Measurements from ENCODE around the gene LRP1.

Gene LRP1

DNA sequence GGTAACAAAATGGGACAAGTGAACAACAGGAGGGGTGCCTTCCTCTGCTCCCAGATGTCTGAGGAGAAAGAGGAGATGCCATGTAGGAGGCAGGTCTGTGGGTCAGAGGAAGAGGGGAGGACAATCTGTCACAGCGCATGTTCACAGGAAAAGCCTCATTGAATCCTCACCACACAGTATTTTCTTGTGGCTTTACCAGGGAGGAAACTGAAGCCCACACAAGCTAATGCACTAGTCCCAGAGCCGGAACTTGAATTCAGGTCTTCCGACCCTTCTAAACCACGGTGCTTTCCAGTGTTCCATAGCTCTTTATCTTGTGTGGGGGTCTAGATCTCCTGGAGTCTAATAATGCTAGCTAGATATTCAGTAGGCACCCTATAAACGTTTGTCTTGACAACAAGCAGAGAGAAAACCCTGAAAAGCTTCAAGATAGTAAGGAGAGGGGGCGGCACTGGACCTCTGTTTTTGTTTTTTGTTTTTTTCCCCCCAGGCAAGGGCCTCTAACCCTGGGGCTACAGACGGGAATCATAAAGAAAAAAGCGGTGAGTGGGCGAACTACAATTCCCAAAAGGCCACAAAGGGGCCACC, 100.9 kb downstream of the LRP1 start:
- DNase-seq: peak; percentile 64

DNA sequence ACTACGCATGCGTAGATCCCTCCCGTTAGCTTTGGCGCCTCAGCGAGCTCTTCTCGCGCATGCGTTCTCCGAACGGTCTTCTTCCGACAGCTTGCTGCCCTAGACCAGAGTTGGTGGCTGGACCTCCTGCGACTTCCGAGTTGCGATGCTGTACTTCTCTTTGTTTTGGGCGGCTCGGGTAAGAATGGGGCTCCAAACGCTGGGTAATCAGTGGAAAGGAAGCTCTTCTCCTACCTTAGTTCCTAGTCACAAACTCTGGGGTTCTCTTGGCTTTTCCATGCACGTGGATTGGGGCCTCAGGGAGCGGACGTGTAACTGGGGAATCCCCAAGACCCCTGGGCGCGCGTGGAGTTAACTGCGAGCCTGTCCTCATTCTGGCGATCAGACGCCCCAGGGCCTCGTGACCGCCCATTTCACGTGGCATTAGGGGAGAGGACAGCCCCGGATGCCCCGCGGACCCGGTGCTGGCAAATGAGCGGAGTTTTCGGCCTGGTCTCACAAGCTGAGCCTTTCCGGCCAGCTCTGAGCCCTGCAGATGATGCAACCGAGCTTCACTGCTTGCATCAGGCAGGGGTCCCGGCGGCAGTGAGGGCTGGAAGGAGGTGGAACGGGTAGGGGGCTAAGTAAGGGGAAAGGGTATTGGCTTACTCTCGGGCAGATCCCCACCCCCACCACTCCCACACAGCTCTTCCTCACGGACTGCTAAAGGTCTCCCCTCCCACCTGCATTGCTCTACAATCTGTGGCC, 101.5 kb downstream of the LRP1 start, which contains the start of gene SHMT2:
SHMT2 (plus strand) TSS at position 78 of the 747 bp plus-strand sequence; CDS start at position 146, 68 bp downstream.
- peak; percentile 97 for DNase-seq

DNA sequence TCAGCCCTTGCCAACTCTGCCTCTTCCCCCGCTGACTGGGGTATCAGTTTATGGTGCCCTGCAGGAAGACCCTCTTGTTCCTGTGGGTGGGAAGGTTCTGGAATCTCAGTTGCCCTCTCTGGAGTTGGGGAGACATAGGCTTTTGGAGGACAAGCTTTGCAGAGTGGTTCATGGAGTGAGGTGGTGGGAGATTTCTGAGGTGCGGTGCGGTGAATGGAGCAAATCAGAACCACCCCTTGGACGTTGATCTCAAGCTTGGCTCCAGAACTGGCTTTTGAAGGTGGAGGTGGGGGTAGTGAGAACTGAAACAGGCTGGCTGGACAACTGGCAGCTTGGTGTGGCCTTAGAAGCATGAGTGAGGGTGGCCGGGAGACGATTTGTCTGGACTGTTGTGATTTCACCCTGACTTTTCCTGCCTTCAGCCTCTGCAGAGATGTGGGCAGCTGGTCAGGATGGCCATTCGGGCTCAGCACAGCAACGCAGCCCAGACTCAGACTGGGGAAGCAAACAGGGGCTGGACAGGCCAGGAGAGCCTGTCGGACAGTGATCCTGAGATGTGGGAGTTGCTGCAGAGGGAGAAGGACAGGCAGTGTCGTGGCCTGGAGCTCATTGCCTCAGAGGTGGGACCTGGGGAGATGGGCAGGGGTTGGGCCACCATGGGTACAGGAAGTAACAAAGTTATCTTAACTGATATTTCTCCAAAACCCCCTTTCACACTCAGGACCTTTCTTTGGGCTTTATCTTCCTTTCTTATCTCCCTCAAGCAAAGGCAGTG, 102.3 kb downstream of the LRP1 start:
- no peak for DNase-seq

DNA sequence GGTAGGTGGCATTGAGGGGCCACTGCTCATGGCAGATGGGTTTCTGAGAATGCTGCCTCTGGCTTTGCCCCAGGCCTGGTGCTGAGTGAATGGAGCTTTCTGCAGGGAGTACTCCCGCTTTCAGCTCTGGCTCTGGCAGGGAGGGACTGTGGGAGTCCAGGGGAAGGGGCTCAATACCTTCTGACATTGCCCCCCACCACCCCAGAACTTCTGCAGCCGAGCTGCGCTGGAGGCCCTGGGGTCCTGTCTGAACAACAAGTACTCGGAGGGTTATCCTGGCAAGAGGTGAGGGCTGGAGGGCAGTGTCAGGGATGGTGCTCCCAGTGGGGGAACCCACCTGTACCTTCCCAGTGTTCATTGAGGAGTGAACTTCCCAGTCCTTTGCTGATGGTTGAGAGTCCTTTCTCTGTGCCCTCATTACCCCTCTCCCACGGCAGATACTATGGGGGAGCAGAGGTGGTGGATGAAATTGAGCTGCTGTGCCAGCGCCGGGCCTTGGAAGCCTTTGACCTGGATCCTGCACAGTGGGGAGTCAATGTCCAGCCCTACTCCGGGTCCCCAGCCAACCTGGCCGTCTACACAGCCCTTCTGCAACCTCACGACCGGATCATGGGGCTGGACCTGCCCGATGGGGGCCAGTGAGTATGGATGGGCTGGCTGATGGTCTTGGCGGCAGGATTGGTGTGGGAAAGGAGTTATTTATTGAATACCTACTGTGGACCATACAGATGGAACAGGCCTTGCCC, 103.2 kb downstream of the LRP1 start:
- no peak for DNase-seq

DNA sequence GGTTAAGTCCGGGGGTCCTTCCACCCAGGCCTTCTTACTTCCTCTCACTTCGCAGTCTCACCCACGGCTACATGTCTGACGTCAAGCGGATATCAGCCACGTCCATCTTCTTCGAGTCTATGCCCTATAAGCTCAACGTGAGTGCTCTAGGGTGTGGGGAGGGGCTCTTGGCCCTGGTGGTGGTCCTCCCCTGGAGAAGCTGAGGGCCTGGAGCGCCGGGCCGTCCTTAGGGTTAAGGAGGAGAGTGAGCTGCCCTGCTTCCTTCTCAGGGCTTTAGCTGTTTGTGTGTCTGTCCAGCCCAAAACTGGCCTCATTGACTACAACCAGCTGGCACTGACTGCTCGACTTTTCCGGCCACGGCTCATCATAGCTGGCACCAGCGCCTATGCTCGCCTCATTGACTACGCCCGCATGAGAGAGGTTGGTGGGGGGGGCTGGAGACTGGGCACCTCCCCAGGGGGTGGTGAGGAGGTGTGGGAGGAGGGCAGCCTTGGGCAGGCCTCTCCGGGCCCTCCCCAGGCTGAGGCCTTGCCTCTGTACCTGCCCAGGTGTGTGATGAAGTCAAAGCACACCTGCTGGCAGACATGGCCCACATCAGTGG, 104.0 kb downstream of the LRP1 start:
- no peak for DNase-seq

DNA sequence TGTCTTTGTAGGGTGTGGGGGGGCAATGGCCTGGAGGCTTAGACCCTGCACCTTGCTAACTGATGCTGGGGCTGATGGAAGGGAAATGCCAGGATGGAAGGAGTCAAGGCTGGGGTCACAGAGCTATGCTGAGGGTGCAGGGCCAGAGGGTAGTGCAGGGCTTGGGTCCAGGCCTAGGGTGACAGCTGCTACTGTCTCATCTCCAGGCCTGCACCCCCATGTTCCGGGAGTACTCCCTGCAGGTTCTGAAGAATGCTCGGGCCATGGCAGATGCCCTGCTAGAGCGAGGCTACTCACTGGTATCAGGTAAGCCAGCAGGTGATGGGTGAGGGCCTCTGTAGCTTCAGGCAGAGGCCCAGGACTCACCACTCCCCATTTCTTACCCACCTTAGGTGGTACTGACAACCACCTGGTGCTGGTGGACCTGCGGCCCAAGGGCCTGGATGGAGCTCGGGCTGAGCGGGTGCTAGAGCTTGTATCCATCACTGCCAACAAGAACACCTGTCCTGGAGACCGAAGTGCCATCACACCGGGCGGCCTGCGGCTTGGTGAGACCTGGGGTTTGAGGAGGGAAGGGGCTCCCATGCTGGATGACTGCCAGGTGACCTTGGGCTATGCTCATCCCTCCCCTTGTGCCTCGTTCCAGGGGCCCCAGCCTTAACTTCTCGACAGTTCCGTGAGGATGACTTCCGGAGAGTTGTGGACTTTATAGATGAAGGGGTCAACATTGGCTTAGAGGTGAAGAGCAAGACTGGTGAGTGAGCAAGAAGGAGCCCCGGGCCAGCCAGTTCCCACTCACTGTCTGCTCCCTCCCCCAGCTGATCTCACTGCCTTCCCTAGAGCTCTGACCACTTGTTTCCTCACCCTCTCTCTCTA, 105.3 kb downstream of the LRP1 start:
- DNase-seq: no peak

GRCh38 chr12:57234233-57234570, 105.9 kb downstream of the LRP1 start:
- no peak for DNase-seq

DNA sequence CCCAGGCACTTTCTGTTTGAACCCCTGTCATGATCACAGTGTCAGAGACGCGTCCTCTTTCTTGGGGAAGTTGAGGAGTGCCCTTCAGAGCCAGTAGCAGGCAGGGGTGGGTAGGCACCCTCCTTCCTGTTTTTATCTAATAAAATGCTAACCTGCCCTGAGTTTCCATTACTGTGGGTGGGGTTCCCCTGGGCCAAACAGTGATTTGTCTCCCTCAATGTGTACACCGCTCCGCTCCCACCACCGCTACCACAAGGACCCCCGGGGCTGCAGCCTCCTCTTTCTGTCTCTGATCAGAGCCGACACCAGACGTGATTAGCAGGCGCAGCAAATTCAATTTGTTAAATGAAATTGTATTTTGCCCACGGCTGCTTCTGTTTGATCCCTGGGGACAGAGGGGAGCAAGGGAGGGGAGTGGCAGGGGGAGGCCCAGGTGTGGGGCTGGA, 106.3 kb downstream of the LRP1 start:
- no peak for DNase-seq

GRCh38 chr12:57235017-57235727, 106.9 kb downstream of the LRP1 start:
- DNase-seq: no peak

DNA sequence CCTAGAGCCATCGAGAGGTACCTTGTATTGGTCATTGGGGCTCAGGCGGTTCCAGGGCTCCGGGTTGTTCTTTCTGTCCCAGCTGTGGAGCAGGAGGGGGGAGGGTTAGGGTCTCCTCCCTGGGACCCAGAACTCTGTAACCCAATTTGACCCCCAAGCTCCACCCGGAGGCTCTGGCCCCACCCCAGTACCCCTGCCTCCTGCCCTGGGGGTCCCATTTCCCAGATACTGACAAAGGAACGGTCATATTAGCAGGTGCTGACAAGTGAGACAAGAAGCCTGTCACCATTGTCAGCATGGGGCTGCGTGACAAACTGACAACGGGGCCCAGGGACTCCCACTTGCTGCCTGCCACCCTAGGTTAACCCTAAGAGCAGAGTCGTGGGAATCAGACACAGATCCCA, 107.4 kb downstream of the LRP1 start:
- no peak for DNase-seq

DNA sequence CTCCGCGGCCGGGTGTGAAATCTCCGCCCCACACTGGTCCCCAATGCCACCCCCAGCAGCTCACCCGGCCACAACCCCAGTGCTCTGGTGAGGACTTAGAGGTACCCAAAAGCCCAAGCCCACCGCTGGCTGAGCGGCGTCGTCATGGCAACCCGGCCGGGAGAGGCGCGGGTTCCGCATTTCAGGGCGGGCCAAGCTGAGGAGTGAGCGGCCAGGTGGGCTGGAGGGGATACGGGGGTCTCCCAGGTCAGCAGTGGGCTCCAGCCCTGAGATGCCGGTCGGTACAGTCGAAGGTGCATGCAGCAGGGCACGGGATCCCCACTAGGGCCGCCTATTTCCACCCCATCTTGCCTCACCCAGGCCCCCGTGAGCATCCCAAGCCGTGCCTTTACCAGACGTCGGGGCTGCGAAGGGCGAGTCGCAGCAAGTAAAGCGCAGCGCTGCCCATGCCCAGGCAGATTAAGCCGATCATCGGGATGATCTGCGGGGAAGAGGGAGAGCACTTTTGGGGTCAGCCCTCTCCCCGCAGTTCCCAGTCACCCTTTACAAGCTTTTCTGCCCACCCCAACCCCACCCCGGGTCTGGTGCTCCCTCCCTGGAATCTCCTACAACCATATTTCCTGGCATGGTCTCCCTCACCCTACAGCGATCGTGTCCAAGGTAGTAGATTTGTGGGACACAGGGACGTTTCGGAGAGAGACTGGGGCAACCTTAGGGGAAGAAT, 108.1 kb downstream of the LRP1 start:
- no peak for DNase-seq

DNA sequence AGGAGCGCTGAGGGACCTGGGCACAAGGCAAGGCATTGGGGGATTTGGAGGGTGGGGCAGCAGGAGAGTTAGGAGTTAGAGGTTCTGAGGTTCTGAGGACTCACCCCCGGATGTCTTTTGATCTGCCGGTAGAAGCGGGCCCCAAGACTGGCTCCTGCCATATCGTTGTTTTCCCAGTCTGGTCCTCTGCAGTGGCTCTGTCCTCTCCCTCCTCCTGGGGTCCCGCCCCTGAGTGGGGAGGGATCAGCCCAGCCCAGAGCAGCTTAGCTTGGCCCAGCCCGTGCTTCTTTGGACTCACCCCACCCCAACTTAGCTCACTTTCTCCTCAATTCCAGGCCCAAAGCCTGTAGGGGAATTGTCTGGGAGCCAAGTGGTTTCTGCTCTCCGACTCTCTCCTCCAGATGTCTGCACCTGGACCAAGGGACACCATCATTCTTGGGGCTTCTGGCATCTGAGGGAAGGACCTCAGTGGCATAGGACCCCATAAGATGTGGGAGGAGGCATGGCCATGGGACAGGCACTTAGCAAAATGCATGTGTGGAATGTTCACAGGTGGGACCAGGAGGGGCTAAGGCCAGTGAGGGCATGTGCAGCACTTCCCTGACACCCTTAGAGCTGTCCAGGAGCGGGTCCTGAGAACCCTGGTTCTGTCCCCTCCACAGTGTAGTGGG, 108.8 kb downstream of the LRP1 start:
- DNase-seq: no peak

- DNase-seq: no peak
Observed at GRCh38 chr12:57237596-57237931, 109.3 kb downstream of the LRP1 start.

DNA sequence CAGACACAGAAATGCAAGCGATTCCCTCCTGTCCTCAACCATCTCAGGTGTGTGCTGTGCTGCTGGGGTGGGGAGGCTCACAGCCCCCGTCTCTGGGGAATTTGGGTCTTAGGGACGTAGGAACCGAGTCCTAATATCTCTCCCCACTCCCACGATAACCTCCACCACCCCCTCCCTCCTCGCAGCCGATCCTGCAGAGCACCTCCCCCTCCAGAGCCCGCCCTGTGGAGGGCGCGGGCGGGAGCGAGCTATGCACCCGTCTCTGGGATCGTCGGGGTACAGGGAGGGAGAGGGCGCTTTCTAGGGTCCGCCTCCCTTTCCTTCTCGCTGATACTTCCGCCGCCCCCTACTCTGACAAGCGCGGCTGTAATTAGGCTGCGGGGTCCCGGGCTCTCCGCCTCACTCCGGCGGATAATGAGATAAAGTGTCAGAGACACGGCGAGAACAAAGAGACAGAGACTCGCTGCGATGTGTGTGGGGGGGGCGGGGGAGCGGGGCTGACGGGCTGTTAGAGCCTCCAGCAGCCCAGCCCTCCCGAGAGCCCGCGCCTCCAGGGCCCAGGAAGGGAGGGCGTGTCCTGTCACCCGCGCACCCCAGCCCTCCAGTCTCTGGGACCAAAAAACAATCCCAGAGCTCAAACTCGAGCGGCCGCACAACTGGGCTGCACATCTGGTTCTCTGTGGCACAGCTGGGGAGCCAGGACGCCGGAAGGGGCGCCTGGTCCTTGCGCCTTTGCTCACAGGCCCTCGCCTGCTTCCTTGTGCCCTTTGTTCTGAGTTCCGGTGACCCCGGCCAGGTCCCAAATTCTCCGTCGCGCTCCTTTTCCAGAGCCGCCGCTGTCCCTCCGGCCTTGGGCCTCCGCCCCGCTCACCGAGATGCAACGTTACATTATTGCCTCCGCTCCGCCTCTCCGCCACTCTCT, 109.9 kb downstream of the LRP1 start:
- peak; percentile 56 for DNase-seq

DNA sequence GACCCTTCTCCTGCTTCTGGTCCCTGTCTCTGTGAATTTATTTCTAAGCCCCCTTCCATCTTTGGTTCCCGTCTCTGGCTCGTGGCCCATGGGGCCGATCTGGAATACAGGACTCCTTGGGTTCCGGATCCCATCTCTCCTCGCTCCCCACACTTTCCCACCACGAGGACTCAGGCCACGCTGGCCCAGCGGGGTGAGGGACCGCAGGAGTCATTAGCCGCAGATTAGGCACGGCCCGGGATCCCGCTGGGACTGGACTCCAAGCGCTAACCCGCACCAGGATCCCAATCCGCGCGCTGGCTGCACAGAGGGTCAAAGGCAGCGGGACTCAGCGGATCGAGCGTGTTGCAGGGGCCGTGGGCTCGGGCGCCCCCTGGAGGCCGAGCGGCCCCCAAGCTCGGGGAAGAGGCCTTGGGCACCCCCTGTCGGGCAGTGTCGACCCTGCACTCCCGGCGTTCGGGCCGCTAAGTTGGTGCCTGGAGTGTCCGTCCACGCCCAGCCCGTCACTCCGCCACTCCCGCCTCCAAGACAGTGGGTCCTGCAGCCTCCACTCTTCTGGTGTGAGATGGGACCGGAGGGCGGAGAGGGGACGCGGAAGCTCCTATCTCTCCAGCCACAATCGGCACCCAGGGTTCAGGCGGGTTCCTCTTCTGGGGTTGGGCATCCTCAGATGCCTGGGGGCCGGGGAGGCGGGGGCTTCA, 110.7 kb downstream of the LRP1 start:
- DNase-seq: peak; percentile 94

DNA sequence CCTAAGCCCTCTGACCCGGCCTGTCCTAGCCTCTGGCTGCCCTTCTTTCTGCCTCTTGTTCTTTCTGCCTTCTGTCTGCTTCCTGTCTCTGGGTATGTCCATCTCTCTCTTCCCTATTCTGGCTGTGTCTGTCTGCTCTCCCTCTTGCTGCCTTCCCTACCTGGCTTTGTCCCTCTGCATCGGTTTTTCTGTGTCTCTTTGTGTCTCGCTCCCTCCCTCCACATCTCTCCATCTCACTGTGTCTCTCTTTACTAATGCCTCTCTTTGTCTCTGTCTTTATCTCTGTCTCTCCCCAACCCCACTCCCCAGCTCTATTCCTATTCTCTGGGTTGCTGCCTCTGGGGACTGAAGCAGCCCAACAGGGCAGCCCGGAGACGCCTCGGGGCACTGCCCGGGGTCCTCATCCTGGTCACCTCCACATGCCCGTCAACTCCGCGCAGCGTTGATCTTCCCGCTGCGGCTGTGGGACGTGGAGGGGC, 111.3 kb downstream of the LRP1 start:
- peak; percentile 39 for DNase-seq

DNA sequence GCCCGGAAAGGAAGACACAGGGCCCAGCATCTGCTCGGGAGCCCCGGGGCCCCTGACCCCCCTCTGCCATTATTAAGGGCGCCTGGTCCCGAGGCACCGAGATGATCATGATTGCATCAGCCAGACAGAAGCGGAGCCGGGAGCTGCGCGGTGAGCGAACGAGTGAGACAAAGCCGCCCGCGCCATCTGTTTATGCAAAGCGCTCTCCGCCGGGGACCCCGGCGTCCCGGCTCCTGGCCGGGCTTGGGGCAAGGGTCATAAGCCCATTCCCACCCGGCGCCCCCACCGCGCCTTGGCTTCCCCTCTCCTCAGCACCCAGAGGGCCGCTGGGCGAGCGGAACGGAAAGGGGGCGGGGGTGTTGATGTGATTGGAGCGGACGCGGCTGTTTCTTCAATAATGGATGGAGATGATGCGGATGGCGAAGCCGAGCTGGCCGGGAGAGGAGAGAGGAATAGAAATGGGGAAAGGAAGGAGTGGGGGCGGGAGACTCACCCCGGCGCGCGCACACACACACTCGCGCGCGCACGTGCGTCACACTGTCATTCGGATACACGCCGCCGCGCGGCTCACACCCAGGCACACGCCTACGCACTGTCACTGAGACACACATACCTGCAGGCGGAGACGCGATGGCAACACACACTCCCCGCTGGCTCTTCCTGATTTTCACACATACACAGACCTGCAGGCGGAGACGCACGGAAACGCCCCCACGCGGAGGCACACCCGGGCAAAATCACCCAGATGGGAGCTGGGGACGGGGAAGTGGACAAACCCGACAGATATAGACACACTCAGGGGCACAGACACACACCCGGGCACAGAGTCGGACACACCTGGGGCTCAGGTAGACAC, 112.0 kb downstream of the LRP1 start:
- DNase-seq: peak; percentile 87
